Occipital lobe (tissue), 2 donors: ENCODE measurements around the gene PRKX. TPM values are rescaled to one million over a fixed set of nuclear protein-coding genes. Genes with fewer than 3 reads are reported as not detected.
A peak's percentile ranks its signal among the peaks of the same experiment; 100 is the strongest.
"Not testable (repeated sequence)": the region's sequence is repeated elsewhere in the genome, so short reads cannot be mapped to it uniquely, and the experiment has no call there.

ENCODE experiments used
- DNase-seq: peaks from one replicate; lab custom pipeline; 2025; lab: John Stamatoyannopoulos, UW
- total RNA-seq: library from RNA; depleted of rRNA; stranded (reverse); fragments of >200 nt; gene quantifications from one replicate; pipeline ENCODE4 v1.2.3, GENCODE V29; 2014

Gene PRKX
- total RNA-seq, 1 donor from 2014 or later = 16.4 TPM

DNA sequence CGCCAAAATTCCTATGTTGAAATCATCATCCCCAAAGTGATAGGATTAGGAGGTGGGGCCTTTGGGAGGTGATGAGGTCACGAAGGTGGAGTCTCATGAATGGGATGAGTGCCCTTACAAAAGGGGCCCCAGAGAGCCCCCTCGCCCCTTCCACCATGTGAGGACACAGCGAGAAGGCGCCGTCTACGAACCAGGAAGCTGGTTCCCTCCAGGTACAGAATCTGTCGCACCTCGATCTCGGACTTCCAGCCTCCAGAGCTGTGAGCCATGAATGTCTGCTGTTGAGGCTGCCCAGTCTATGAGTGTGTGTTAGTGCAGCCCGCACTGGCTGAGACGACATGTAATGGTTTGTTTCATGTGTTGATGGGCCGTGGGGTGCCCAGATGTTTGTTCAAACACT is 60.3 kb downstream of the PRKX start:
- no peak for DNase-seq

DNA sequence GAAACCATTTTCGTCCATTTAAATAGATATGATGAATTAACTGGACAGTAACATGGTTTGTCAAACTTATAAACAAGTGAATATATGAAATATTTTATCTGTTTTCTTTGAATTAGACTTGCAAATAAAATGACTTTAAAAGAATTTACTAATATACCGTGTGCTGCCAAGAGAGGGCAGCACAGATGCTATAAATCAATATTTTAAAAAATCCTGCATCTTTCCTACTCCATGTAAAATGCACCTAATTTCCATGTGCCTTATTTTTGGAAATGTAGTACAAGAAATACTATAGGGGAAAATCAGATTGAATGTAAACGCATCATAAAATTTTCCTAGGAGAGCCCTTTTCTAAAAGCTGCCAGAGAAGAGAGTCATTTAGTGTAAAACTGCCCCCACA is 62.2 kb downstream of the PRKX start:
- DNase-seq = no peak

GRCh38 chrX:3648084-3648483 is 65.4 kb downstream of the PRKX start:
- no peak for DNase-seq

DNA sequence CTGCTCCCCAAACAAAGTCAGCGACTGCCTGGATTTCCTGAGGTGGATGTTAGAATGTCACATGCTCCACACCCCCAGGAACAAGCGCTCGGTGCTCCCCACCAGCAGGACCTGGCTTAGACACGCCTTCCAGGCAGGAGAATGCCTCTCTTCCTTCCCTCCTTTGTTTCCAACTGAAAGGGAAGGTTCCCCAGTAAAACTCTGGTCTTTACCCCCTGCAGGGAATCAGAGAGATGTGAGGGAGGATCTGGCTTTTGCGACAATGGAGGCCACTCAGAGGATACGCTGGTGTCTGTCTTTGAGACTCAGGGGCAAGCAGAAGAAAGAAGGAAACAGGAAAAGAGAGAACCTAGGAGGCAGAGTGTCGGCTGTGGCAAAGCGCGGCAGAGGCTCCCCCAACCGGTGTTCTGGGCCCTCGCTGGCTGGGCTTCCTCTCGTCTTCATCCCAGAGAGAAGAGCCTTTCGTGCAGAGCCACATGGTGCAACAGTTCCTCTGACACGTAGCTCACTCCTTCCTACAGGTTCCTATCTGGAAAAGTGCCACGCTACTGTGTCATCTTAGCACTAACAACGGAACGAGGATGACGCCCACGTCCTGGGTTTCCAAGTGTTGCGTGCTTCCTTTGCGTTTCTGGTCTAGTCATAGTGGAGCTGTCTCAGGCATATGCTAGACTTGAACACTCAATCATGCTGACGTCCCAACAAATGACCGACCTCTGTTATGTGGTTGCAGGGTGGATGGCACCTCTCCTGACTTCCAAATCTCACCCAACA is 73.4 kb downstream of the PRKX start:
- peak; percentile 7 for DNase-seq

GRCh38 chrX:3639236-3639635 is 74.2 kb downstream of the PRKX start:
- DNase-seq = no peak

DNA sequence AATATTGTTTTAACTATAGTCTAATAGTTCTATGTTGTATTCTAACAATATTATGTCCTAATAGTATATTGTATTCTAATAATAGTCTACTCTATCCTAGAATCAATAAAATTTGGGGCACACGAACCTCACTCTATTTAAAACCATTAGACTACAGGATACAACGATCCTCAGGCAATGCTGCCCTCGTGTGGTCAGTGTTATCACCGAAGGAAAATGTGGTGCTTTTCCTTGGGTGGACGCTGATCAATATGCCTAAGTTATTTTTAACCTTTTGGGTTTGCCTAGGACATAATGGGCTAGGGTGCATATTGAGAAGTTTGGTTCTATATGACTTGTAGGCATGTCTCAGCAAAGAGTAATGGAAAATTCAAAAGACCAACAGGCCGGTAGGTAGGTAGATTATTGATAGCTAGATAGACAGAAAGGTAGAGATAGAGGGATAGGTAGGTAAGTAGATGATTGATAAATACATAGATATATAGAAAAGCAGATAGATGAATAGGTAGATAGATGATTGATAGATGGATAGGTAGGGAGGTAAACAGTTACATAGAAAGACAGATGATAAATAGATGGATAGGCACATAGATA is 75.1 kb downstream of the PRKX start:
- no peak for DNase-seq

GRCh38 chrX:3636803-3637202 is 76.6 kb downstream of the PRKX start:
- DNase-seq = no peak

- DNase-seq = no peak
Observed at GRCh38 chrX:3631196-3631595, 82.3 kb downstream of the PRKX start.

GRCh38 chrX:3627594-3627993 is 85.9 kb downstream of the PRKX start:
- no peak for DNase-seq

DNA sequence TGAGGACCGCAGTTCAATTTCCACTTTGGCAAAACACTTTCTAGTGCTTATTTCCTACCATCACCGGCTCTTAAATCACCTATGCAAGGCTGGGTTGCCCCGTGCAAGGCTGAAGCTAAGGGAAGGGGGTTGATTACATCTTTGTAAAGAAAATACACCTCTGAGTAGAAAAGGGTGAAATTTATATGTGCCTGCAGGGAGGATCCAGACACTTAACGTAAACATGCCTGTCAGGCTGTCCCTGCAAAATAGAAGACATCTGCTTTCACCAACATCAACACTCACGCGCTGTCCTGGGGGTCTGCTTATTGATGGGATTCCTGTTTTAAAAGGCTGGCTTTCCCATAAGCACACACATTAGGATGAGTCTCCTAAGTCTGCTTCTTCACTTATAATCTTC is 92.0 kb downstream of the PRKX start:
- no peak for DNase-seq

DNA sequence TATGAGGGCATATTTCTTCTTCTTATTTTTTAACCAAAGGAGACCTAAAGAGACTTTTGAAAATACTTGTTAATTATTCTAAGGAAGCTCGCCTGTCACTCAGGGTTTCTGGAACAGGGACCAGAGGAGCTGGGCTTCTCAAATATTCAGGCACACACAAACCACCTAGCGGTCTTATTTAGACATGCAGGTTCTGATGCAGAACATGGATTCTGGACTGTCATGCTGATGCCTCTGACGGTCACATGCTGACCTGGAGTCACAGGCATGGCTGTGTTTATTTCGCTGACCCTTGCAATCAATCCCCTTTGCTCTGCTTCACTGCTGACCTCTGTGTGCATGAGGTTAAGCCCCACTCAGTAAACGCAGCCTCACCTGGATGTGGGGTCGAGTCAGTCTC is 101.7 kb downstream of the PRKX start:
- not testable (repeated sequence) for DNase-seq

GRCh38 chrX:3609810-3610209 is 103.6 kb downstream of the PRKX start:
- DNase-seq = no peak

- no peak for DNase-seq
Observed at GRCh38 chrX:3603026-3603661, 110.3 kb downstream of the PRKX start.

GRCh38 chrX:3599802-3600430 is 113.5 kb downstream of the PRKX start:
- DNase-seq = no peak

- DNase-seq = no peak
Observed at GRCh38 chrX:3598709-3599108, 114.7 kb downstream of the PRKX start.

- DNase-seq = no peak
Observed at GRCh38 chrX:3598046-3598605, 115.3 kb downstream of the PRKX start.

DNA sequence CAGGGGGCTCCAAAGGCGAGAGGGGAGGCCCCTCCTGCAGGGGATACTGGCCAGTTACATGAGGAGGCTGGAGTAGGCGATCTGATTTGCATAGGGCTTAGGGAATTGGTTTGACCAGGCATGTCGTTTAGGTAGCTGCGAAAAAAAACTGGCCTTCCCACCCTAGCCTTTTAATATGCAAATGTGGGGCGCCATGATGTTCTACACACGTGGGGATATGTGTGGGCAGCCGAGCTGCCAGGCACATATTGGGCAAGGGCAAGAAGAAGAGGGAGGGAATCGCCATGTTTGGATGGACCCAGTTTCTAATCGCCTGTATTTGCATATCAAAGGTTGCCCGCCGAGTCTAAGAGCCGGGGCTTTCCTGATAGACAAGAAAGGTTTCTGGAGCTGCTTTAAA is 121.3 kb downstream of the PRKX start:
- DNase-seq = no peak

DNA sequence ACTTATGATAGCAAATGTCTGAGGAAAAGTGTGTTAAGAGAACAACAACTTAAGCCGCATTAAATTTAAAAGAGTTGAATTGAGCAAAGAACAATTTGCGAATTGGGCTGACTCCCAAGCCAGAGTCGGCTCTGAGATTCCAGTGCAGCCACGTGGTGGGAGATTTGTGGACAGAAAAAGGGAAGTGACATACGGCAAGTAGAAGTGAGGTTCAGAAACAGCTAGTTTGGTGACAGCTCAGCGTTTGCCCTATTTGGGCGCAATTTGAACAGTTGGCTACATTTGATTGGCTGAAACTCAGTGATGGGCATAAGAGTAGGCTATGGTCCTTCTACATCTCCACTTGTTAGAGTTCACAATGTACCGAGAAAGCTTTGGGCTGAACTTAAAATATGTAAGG is 124.0 kb downstream of the PRKX start:
- no peak for DNase-seq

DNA sequence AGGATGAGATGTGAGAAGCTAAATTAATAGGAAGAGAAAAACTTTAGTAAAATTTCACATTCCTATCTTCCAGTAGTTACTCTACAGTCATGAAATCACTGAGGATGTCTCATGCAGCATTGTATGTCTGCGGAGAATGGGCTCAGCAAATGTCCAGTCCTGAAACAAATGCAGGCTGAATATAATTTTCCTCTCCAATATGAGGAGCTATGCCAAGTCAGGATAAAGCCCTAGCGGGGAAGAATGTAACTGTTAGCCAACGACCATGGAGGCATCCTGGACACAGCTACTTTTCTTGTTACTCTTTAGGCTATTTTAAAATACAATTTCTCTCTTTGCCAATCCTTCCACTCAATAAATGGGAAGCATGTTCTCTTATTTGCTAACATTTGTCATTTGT is 127.7 kb downstream of the PRKX start:
- DNase-seq = no peak

DNA sequence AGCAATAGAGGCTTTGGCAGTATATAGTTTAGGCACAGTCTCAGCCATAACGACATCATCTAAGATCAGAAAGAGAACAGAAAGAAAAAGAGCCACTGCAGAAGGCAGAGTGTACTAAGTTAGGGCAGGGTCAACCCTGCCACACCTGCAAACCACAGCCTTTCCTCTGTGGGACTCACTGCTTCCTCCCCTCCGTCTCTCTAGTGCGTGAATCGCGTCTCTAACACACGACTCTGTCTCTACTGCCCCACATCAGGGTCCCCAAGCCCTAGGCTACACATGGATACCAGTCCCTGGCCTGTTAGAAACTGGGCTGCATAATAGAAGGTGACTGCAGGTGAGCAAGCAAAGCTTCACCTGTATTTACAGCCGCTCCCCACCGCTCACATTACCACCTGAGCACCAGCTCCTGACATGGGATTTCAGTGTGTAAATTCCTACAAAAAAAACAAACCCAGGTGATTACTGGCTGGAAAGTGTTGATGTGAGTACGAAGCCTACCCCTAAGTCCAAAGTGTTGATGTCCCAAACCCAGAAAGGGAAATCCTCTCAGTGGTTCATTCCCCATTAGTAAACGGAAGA is 128.9 kb downstream of the PRKX start:
- DNase-seq = no peak

- no peak for DNase-seq
Observed at GRCh38 chrX:3582451-3582850, 131.0 kb downstream of the PRKX start.

DNA sequence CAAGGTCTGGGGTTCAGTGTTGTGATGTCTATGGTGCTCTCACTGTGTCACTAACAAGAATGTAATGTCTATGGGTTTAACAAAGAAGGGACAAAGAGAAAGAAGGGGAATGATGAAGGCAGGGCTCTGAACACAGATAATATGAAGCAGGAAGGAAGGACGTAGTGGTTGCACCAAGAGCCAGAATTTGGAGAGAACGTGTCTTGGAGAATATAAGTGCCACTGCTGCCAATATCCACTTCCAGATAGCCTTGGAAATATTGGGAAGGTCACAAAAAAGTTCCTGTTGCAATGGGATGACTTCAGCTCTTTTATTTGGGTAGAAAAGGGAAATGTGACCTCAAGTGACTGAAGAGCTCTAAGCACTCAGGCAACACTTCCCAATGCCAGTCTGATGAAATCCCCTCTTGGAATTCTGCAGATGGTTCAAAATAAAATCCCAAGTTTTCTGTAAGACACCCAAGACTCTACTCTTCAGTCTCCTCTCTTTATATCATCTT is 131.8 kb downstream of the PRKX start:
- no peak for DNase-seq
